Gastroesophageal sphincter (tissue), 4 donors: Measurements from ENCODE around the gene PSRC1. TPM values are rescaled to one million over a fixed set of nuclear protein-coding genes. Genes with fewer than 3 reads are reported as not detected.

ENCODE experiments used
- ATAC-seq: fragments of 150-250 bp; one replicate; pipeline ENCODE4 v1.9.1; 2016; ENCODE audit warnings: mild to moderate bottlenecking, moderate library complexity
- H3K27ac ChIP-seq, 4 donors: fragments of 200-600 bp; sonication (generic) in 3 of 4; 1 replicate in 3 of 4; 2 replicates in 1 of 4; pipeline ENCODE4 v1.5.1; 2016 to 2019
- H3K27me3 ChIP-seq: fragments of 200-600 bp; sonication (generic); one replicate; pipeline ENCODE4 v1.5.1; 2019
- H3K36me3 ChIP-seq, 2 donors: fragments of 200-600 bp; sonication (generic); one replicate each; pipeline ENCODE4 v1.5.1; 2019; ENCODE audit warnings: control low read depth in 1 of 2
- H3K4me1 ChIP-seq, 3 donors: fragments of 200-600 bp; sonication (generic); 1 replicate in 2 of 3; 2 replicates in 1 of 3; pipeline ENCODE4 v1.5.1; 2016 to 2019; ENCODE audit warnings: control low read depth in 2 of 3
- H3K4me3 ChIP-seq, 2 donors: fragments of 200-600 bp; sonication (generic); one replicate each; pipeline ENCODE4 v1.5.1; 2019; ENCODE audit warnings: mild to moderate bottlenecking in 1 of 2, moderate library complexity in 1 of 2
- H3K9me3 ChIP-seq, 3 donors: fragments of 200-600 bp; sonication (generic); one replicate each; pipeline ENCODE4 v1.5.1; 2017 to 2019; ENCODE audit warnings: control low read depth in 2 of 3
- CTCF ChIP-seq, 4 experiments: fragments of 200-600 bp in 2 of 4; fragments of 450-650 bp in 2 of 4; sonication (generic) in 1 of 4; IDR thresholded peaks; one replicate each; pipeline ENCODE4 v1.5.1; 2017 to 2019; ENCODE audit warnings: antibody characterized with exemption in 4 of 4, mild to moderate bottlenecking in 2 of 4, moderate library complexity in 2 of 4
- EP300 ChIP-seq: sonication (generic); formaldehyde crosslinking; IDR thresholded peaks from one replicate; pipeline ENCODE4 v1.6.1; 2017; ENCODE audit warnings: antibody characterized with exemption, mild to moderate bottlenecking
- POLR2A ChIP-seq, 2 donors: fragments of 450-650 bp; IDR thresholded peaks; one replicate each; pipeline ENCODE4 v1.6.1; 2017; ENCODE audit warnings: antibody characterized with exemption in 2 of 2, mild to moderate bottlenecking in 2 of 2, moderate library complexity in 1 of 2
- POLR2AphosphoS5 ChIP-seq: sonication (generic); formaldehyde crosslinking; IDR thresholded peaks from one replicate; pipeline ENCODE4 v1.6.1; 2017; ENCODE audit warnings: antibody characterized with exemption
- WGBS, 2 donors: methylation state at CpG; one replicate each; pipeline ENCODE4 v1.1.5; 2018; ENCODE audit warnings: low coverage in 1 of 2; 5-methylcytosine and 5-hydroxymethylcytosine counted together
- total RNA-seq, 4 donors: library from RNA; depleted of rRNA; stranded (reverse); fragments of >200 nt; gene quantifications; one replicate each; pipeline ENCODE4 v1.1.0, GENCODE V29; 2016

Gene PSRC1
- total RNA-seq, 4 donors from 2014 or later: 6.9 to 26.9 (median 10.3) TPM

DNA sequence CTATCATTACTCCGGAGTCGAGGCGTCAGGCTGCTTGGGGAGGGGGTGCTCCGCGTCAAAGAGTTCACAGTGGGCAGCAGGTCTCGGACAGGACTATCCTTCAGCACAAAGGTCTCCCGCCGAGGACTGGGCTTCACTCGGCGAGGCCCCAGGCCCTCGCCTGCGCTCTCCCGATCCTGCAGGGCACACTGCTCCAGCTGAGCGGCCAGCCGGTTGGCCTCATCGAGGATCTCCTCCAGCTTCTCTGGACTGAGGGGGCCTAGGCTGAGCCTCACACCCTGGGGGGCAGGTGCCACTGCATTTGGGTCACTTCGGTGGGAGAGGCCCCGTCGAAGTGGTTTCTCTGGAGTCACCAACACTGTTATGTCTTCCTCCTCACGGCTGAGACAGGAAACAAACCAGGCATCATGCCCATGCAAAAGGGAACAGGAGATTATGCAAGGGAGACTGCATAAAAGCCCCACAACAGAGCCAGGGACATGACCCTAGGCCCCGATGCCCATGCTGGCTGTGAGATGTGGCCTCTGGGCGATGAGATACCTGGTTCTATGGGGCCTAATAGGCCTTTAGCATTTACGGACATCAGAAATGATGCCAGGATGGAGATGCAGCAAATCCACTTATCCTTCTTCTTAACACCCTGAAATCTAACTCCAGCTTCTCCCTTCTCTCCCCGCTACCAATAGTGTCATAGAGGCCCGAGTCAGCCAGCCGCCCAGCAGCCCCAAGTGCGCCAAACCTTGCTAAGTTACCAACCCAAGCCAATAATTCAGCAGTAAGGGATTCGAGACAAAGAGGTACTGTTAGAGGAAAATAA lies 1.1 kb downstream of the PSRC1 start:
- H3K27ac ChIP-seq: peak overlapping the region in 3 of 4 donors; percentile 87 to 92 (median 88)

GRCh38 chr1:109280862-109281261 lies 2.1 kb downstream of the PSRC1 start:
- ATAC-seq: no peak
- Histone ChIP-seq H3K9me3 (no peaks in the 10 kb centered on the region), H3K27me3 (no peaks in the 10 kb centered on the region), H3K36me3 (peaks cover 0 to 21% of the 10 kb centered on the region in 2 donors), H3K27ac (peak overlapping the region in 2 of 4 donors; percentile 35 to 87), H3K4me1 (peaks cover 0 to 78% (median 21%) of the 10 kb centered on the region in 3 donors), H3K4me3 (peak overlapping the region in 1 of 2 donors; percentile 65)
- TF ChIP-seq EP300: no peak
- TF ChIP-seq POLR2A (IDR thresholded peaks at IDR 0.05): no peak
- TF ChIP-seq POLR2AphosphoS5: no peak
- no peak for TF ChIP-seq CTCF (IDR thresholded peaks at IDR 0.05)
- 44 to 80% methylated on average over 1 to 3 of the region's 12 CpGs for WGBS, 2 donors

More for the DNA sequence above, 1.1 kb downstream of the PSRC1 start:
- Histone ChIP-seq H3K4me3 (peak overlapping the region; percentile 36 to 65), H3K4me1 (peaks cover 0 to 70% (median 21%) of the 10 kb centered on the region in 3 donors), H3K27me3 (no peaks in the 10 kb centered on the region), H3K36me3 (peaks cover 0 to 21% of the 10 kb centered on the region in 2 donors), H3K9me3 (no peaks in the 10 kb centered on the region)
- ATAC-seq: no peak
- WGBS, 2 donors: 24 to 51% methylated on average over 3 to 5 of the region's 28 CpGs
- TF ChIP-seq EP300 (no peak), POLR2A (IDR thresholded peaks at IDR 0.05) (no peak)

DNA sequence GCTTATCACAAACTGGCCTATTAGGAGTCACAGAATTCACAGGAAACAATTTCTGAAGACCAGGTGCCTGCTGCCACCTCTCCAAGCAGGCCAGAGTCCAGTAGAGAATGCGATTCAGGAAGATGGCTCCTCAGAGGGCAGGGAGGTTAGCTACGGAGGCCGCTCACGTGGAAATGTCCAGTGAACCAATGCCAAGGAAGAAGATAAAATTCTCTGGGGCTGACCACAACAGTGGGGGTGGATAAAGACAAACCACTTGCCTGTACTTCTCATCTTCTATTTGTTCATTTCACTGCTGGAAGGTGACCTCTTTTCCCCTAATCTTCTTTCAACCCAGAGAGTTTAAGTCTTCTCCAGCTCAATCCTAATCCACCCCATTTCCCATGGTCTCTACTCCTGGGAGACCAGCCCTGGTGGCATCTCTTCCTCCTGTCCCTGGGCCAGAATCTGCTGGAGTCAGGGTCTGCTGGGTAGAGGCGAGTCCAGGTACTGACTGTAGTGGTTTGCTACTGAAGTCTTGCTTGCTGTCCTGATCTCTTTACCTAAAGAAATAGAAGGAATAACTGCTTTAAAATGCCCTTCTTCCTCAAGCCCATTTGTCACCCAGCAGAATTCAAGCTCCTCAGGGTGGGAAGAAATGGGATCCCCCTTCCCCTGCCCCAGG lies 3.2 kb downstream of the PSRC1 start:
- ATAC-seq: no peak
- Histone ChIP-seq H3K4me3 (no peak overlapping the region), H3K4me1 (peaks cover 3 to 84% (median 21%) of the 10 kb centered on the region in 3 donors), H3K27ac (peak overlapping the region in 2 of 4 donors; percentile 20 to 24), H3K27me3 (no peaks in the 10 kb centered on the region), H3K36me3 (peaks cover 0 to 21% of the 10 kb centered on the region in 2 donors), H3K9me3 (no peaks in the 10 kb centered on the region)
- WGBS, 2 donors: 74 to 80% methylated on average over 1 to 4 of the region's 5 CpGs
- TF ChIP-seq POLR2AphosphoS5: no peak
- TF ChIP-seq POLR2A (IDR thresholded peaks at IDR 0.05): no peak
- TF ChIP-seq EP300: no peak
- no peak for TF ChIP-seq CTCF (IDR thresholded peaks at IDR 0.05)

DNA sequence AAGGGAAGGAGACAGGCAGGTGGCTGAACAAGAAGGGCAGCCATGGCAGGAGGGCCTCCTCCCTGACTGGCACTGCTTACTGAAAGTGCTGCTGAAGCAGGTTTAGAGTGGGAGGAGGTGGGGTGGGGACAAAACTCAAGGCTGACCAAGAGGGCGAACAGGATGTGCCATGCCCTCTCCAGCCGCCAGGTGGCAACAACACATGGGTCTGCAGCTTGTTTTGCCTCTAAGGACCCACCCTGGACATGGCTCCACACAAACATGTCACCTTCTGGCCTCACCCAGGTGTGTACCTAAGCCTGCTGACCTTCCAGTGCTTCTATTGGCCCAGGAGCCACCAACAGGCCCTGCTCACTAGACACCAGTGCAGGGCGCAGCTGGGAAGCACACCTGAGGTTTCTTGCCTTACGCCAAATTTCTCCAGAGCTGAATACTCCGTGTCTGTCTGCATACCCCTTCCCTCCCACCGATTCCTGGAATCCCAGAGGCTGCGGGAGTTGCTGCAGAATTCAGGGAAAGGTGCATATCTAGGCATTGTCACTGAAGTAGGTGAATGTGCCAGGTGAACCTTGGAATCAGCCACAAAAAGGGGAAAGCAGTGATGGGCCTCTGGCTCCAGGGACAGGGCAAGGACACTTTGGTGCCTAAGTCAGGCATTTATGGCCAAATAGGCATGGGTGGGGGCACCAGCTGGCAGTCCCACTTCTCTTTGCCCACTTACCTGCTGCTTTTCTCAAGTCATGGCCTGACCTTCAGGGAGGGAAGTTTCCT lies 5.3 kb downstream of the PSRC1 start:
- Histone ChIP-seq H3K27me3 (no peaks in the 10 kb centered on the region), H3K4me3 (no peak overlapping the region), H3K36me3 (peaks cover 0 to 31% of the 10 kb centered on the region in 2 donors), H3K9me3 (no peaks in the 10 kb centered on the region), H3K4me1 (peaks cover 6 to 80% (median 17%) of the 10 kb centered on the region in 3 donors), H3K27ac (peak overlapping the region in 3 of 4 donors; percentile 46 to 65 (median 56))
- 21% methylated on average over 2 of the region's 7 CpGs; no CpG with 5 or more reads in 1 of the 2 donors for WGBS, 2 donors
- TF ChIP-seq CTCF (IDR thresholded peaks at IDR 0.05) (peak in 3 of 4 experiments; percentile 88 to 92 (median 88)), POLR2A (IDR thresholded peaks at IDR 0.05) (no peak)
- peak; percentile 47 for ATAC-seq
